ENCODE data around the gene SERPINI1. TPM values are rescaled to one million over a fixed set of nuclear protein-coding genes. Genes with fewer than 3 reads are reported as not detected.
A peak's percentile ranks its signal among the peaks of the same experiment; 100 is the strongest.

The SERPINI1 gene
- total and polyA plus RNA-seq, 10 donors: 5.3 to 13.6 (median 9.0) TPM

DNA sequence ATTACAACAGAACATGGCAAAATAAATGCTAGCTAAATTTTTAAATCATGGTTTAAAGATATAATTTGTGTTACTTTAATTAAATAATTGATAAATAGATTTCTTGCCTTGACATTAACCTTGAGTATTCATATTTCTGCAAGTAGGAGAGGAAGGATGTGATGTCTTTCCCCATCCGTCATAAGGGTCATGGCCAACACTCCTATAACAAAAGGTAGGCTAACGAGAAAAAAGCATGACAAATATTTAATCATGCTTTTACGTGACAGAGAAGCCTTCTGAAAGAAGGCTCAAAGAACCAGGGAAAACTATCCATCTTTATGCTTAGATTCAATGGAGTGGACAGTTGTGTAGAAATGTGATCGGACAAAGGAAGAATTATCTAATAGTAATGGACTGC, 135.2 kb downstream of the SERPINI1 start:
- no peak for DNase-seq
- peaks cover 0 to 12% (median 4%) of the 10 kb centered on the region in 6 donors for H3K4me1 ChIP-seq
- no peaks in the 10 kb centered on the region for H3K27me3 ChIP-seq (replicated peaks in 1 of 7)
- no peaks in the 10 kb centered on the region for H3K36me3 ChIP-seq
- no peak for TF ChIP-seq POLR2AphosphoS5 (IDR thresholded peaks at IDR 0.05)
- TF ChIP-seq POLR2A (IDR thresholded peaks at IDR 0.05): no peak
- TF ChIP-seq, protein P1, sequence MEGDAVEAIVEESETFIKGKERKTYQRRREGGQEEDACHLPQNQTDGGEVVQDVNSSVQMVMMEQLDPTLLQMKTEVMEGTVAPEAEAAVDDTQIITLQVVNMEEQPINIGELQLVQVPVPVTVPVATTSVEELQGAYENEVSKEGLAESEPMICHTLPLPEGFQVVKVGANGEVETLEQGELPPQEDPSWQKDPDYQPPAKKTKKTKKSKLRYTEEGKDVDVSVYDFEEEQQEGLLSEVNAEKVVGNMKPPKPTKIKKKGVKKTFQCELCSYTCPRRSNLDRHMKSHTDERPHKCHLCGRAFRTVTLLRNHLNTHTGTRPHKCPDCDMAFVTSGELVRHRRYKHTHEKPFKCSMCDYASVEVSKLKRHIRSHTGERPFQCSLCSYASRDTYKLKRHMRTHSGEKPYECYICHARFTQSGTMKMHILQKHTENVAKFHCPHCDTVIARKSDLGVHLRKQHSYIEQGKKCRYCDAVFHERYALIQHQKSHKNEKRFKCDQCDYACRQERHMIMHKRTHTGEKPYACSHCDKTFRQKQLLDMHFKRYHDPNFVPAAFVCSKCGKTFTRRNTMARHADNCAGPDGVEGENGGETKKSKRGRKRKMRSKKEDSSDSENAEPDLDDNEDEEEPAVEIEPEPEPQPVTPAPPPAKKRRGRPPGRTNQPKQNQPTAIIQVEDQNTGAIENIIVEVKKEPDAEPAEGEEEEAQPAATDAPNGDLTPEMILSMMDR (IDR thresholded peaks at IDR 0.05 in 8 of 11, conservative IDR thresholded peaks at IDR 0.05 in 3 of 11): no peak
- H3K4me3 ChIP-seq: no peak overlapping the region
- H3K27ac ChIP-seq: peak overlapping the region; percentile 37 to 84 (median 74)
- WGBS, 5 donors: 68 to 82% (median 76%) methylated on average over 4 of the region's 4 CpGs
- H3K9me3 ChIP-seq: no peaks in the 10 kb centered on the region
- intact Hi-C loops (cut with DNase I; ENCODE audit: low total_unique reads): no loop called here

- TF ChIP-seq POLR2AphosphoS5 (IDR thresholded peaks at IDR 0.05): no peak
- TF ChIP-seq, protein P1 (IDR thresholded peaks at IDR 0.05 in 8 of 11, conservative IDR thresholded peaks at IDR 0.05 in 3 of 11): no peak
- TF ChIP-seq POLR2A (IDR thresholded peaks at IDR 0.05): no peak
- no peaks in the 10 kb centered on the region for H3K9me3 ChIP-seq
- no peaks in the 10 kb centered on the region for H3K36me3 ChIP-seq
- no peak overlapping the region for H3K4me3 ChIP-seq
- WGBS, 5 donors: 62 to 89% (median 79%) methylated on average over 3 of the region's 3 CpGs
- H3K27ac ChIP-seq: peak overlapping the region in 7 of 8 donors; percentile 67 to 84 (median 74)
- intact Hi-C loops (cut with DNase I; ENCODE audit: low total_unique reads): no loop called here
- no peaks in the 10 kb centered on the region for H3K27me3 ChIP-seq (replicated peaks in 1 of 7)
- H3K4me1 ChIP-seq: peaks cover 0 to 10% (median 1%) of the 10 kb centered on the region in 6 donors
- DNase-seq: no peak
Measured at GRCh38 chr3:167872032-167872431, 136.5 kb downstream of the SERPINI1 start.

GRCh38 chr3:167872941-167873340, 137.4 kb downstream of the SERPINI1 start:
- 38 to 68% (median 58%) methylated on average over 1 of the region's 1 CpG for WGBS, 5 donors
- TF ChIP-seq POLR2AphosphoS5 (IDR thresholded peaks at IDR 0.05) (no peak), POLR2A (IDR thresholded peaks at IDR 0.05) (no peak)
- TF ChIP-seq, protein P1 (IDR thresholded peaks at IDR 0.05 in 8 of 11, conservative IDR thresholded peaks at IDR 0.05 in 3 of 11): no peak
- H3K27ac ChIP-seq: peak overlapping the region in 3 of 8 donors; percentile 74 to 84 (median 77)
- peaks cover 0 to 13% (median 3%) of the 10 kb centered on the region in 6 donors for H3K4me1 ChIP-seq
- H3K4me3 ChIP-seq: no peak overlapping the region
- no peaks in the 10 kb centered on the region for H3K36me3 ChIP-seq
- DNase-seq: no peak
- no peaks in the 10 kb centered on the region for H3K9me3 ChIP-seq
- H3K27me3 ChIP-seq (replicated peaks in 1 of 7): no peaks in the 10 kb centered on the region
- intact Hi-C loops (cut with DNase I; ENCODE audit: low total_unique reads): no loop called here

DNA sequence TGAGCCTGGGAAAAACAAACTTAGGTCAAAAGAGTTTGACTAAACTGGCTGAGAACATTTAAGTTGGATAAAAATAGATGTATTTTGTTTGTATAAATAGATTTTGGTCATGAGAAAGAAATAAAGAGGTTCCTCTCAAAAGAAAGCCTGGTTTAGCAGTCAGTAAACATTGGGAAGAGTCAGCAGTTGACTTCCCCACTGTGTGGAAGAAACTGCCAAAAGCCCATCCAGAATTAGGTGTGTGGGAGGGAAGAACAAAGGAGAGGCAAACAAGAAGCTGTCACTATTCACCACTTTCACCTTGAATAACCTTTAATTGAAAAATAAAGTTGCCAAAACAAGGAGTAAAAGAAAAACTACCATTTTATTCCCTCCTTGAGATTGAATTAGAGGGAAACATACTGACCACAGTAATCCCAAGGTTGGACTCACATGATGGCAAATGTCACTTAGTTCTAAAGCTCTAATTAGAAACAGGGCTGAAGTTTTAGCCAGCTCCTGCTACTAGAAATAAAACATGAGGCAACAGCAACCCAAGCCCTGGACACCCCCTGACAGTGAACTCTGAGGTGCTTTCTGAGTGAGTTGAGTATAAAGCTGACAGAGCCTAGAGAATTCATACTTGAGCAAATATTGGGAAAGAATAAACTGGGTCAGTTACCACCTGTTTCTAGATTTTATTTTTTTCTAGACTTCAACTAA, 139.3 kb downstream of the SERPINI1 start:
- Histone ChIP-seq H3K36me3 (no peaks in the 10 kb centered on the region), H3K27me3 (replicated peaks in 1 of 7) (no peaks in the 10 kb centered on the region), H3K4me1 (peaks cover 0 to 13% (median 3%) of the 10 kb centered on the region in 6 donors), H3K9me3 (no peaks in the 10 kb centered on the region), H3K27ac (no peak overlapping the region), H3K4me3 (no peak overlapping the region)
- intact Hi-C loops (cut with DNase I; ENCODE audit: low total_unique reads): no loop called here
- DNase-seq: no peak
- TF ChIP-seq POLR2AphosphoS5 (IDR thresholded peaks at IDR 0.05) (no peak), POLR2A (IDR thresholded peaks at IDR 0.05) (no peak)
- TF ChIP-seq, protein P1 (IDR thresholded peaks at IDR 0.05 in 8 of 11, conservative IDR thresholded peaks at IDR 0.05 in 3 of 11): no peak

Data from spleen (tissue), 11 donors.